ENCODE results near the gene FIGN. TPM values are rescaled to one million over a fixed set of nuclear protein-coding genes. Genes with fewer than 3 reads are reported as not detected.

FIGN gene
- total RNA-seq, 1 experiment from 2014 or later = not detected

- no TSS peak for BruUV-seq (replicated peaks)
- no peak overlapping the region for H2AFZ ChIP-seq (ENCODE audit: low read depth, low read length, poor library complexity, severe bottlenecking)
- ChIA-PET POLR2A (no interaction called here), CTCF (interaction anchor here (1.2 kb wide), 2 partner anchors 10 to 429 kb away, joined by 3 to 5 read pairs; no protein-coding TSS in a partner anchor), RAD21 (ENCODE audit: low non-redundant PET in 1 of 2, low total read pairs in 2 of 2, uncharacterized antibody in 2 of 2, unreplicated experiment in 2 of 2) (no interaction called here)
- TF ChIP-seq CTCF (IDR thresholded peaks at IDR 0.05 in 2 of 3, conservative IDR thresholded peaks at IDR 0.05 in 1 of 3; ENCODE audit: borderline replicate concordance in 1 of 3, insufficient read depth in 1 of 3, low read depth in 2 of 3, low read length in 2 of 3) (no peak), ZBTB33 (IDR thresholded peaks at IDR 0.05; ENCODE audit: extremely low read depth, insufficient replicate concordance, low read length) (no peak), RAD21 (IDR thresholded peaks at IDR 0.05; ENCODE audit: low read depth) (no peak), JUND (IDR thresholded peaks at IDR 0.05) (no peak)
- no peaks in the 10 kb centered on the region for H3K9me3 ChIP-seq (ENCODE audit: control insufficient read depth in 1 of 2, insufficient read depth in 1 of 2, low read depth in 1 of 2, low read length in 2 of 2)
- H3K9ac ChIP-seq (ENCODE audit: low read length) = no peak overlapping the region
- no peaks in the 10 kb centered on the region for H3K4me1 ChIP-seq (ENCODE audit: control insufficient read depth in 1 of 2, insufficient read depth in 2 of 2, low read length in 2 of 2)
- intact Hi-C loops (cut with micrococcal nuclease) = loop anchor here (5.0 kb wide), 1 partner anchor 264 kb away; no protein-coding TSS in a partner anchor
- no peaks in the 10 kb centered on the region for H3K36me3 ChIP-seq (ENCODE audit: control insufficient read depth in 1 of 2, insufficient read depth in 2 of 2, low read length in 2 of 2)
- H3K27ac ChIP-seq (ENCODE audit: low read depth, low read length) = no peak overlapping the region
- peaks cover 43% of the 10 kb centered on the region for H3K27me3 ChIP-seq (ENCODE audit: insufficient read depth, low read length)
- no peaks in the 10 kb centered on the region for H3K79me2 ChIP-seq (ENCODE audit: insufficient read depth, low read length)
- H4K20me1 ChIP-seq (ENCODE audit: insufficient read depth) = no peaks in the 10 kb centered on the region
- no peaks in the 10 kb centered on the region for H3K9me2 ChIP-seq (ENCODE audit: insufficient read depth)
- no peak overlapping the region for H3K4me3 ChIP-seq (replicated peaks in 1 of 2; ENCODE audit: low read depth in 1 of 2, low read length in 2 of 2)
- no peak for DNase-seq (ENCODE audit: low read depth, low spot score)
- H3K4me2 ChIP-seq (ENCODE audit: low read length) = no peak overlapping the region
- no peak for ATAC-seq
Measured at GRCh38 chr2:163611557-163611906, 124.3 kb downstream of the FIGN start.

Measured in HCT116 (cell line).